Memory B cell (primary cell): ENCODE results near the gene GSTM5.
"Not testable (repeated sequence)": the region's sequence is repeated elsewhere in the genome, so short reads cannot be mapped to it uniquely, and the experiment has no call there.

Experiments used
- ATAC-seq: fragments of 150-1000 bp; cut with Tn5 transposase; 2 replicates; pipeline ENCODE4 v1.10.0; 2021; ENCODE audit warnings: low read depth, mild to moderate bottlenecking, moderate library complexity
- DNase-seq, 2 donors: peaks; one replicate each; pipeline ENCODE4 v3.0.0; 2022; ENCODE audit warnings: low spot score in 2 of 2
- H3K27ac Mint-ChIP-seq: one replicate; pipeline ENCODE4 v1.8.0; 2022; ENCODE audit warnings: mild to moderate bottlenecking, moderate library complexity, mixed read lengths
- H3K27me3 Mint-ChIP-seq: one replicate; pipeline ENCODE4 v1.8.0; 2022; ENCODE audit warnings: mixed read lengths
- H3K36me3 Mint-ChIP-seq: one replicate; pipeline ENCODE4 v1.8.0; 2022; ENCODE audit warnings: mild to moderate bottlenecking, mixed read lengths
- H3K4me1 Mint-ChIP-seq: one replicate; pipeline ENCODE4 v1.8.0; 2022; ENCODE audit warnings: mixed read lengths
- H3K4me3 Mint-ChIP-seq: one replicate; pipeline ENCODE4 v1.8.0; 2022; ENCODE audit warnings: mild to moderate bottlenecking, moderate library complexity, mixed read lengths
- H3K9me3 Mint-ChIP-seq: one replicate; pipeline ENCODE4 v1.8.0; 2022; ENCODE audit warnings: mixed read lengths

The GSTM5 gene

GRCh38 chr1:109685890-109686289 lies 26.2 kb upstream of the GSTM5 start:
- not testable (repeated sequence) for H3K27ac Mint-ChIP-seq, DNase-seq, H3K36me3 Mint-ChIP-seq, H3K4me1 Mint-ChIP-seq, ATAC-seq, H3K4me3 Mint-ChIP-seq, H3K9me3 Mint-ChIP-seq, H3K27me3 Mint-ChIP-seq

GRCh38 chr1:109687109-109687508 lies 24.9 kb upstream of the GSTM5 start:
- H3K9me3 Mint-ChIP-seq, H3K27me3 Mint-ChIP-seq, H3K4me1 Mint-ChIP-seq, DNase-seq, ATAC-seq, H3K36me3 Mint-ChIP-seq: not testable (repeated sequence)
- Mint-ChIP-seq H3K27ac (peak overlapping the region; percentile 45), H3K4me3 (peak overlapping the region; percentile 92)

- Mint-ChIP-seq H3K4me3 (peak within 1 kb of the TSS; percentile 92), H3K4me1 (no peaks in the 10 kb centered on the region), H3K36me3 (peaks cover 5% of the 10 kb centered on the region), H3K9me3 (no peaks in the 10 kb centered on the region), H3K27ac (peak within 1 kb of the TSS; percentile 45), H3K27me3 (no peaks in the 10 kb centered on the region)
- ATAC-seq = peak; percentile 98
- DNase-seq = peak; percentile 52 to 59
Measured at GRCh38 chr1:109687641-109688499, 24.2 kb upstream of the GSTM5 start, which contains the start of gene GSTM1. Gene GSTM1, plus strand, starts transcription at chr1:109687817. Its CDS starts 57 bp downstream, at chr1:109687874.

- Mint-ChIP-seq H3K4me1 (no peaks in the 10 kb centered on the region), H3K27me3 (no peaks in the 10 kb centered on the region), H3K36me3 (peaks cover 5% of the 10 kb centered on the region), H3K9me3 (no peaks in the 10 kb centered on the region), H3K27ac (no peak overlapping the region), H3K4me3 (no peak overlapping the region)
- ATAC-seq = no peak
- DNase-seq = no peak
Measured at GRCh38 chr1:109689844-109690405, 22.1 kb upstream of the GSTM5 start.

GRCh38 chr1:109691759-109692158 lies 20.3 kb upstream of the GSTM5 start:
- no peaks in the 10 kb centered on the region for H3K9me3 Mint-ChIP-seq

GRCh38 chr1:109694400-109694799 lies 17.7 kb upstream of the GSTM5 start:
- H3K27me3 Mint-ChIP-seq, ATAC-seq, H3K9me3 Mint-ChIP-seq, H3K36me3 Mint-ChIP-seq, DNase-seq, H3K27ac Mint-ChIP-seq, H3K4me3 Mint-ChIP-seq, H3K4me1 Mint-ChIP-seq: not testable (repeated sequence)

More at GRCh38 chr1:109691759-109692158, 20.3 kb upstream of the GSTM5 start:
- no peaks in the 10 kb centered on the region for H3K4me1 Mint-ChIP-seq
- H3K27me3 Mint-ChIP-seq = no peaks in the 10 kb centered on the region
- DNase-seq (no peak), ATAC-seq (no peak)
- H3K4me3 Mint-ChIP-seq = no peak overlapping the region
- H3K36me3 Mint-ChIP-seq = peaks cover 7% of the 10 kb centered on the region
- H3K27ac Mint-ChIP-seq = no peak overlapping the region

GRCh38 chr1:109695138-109695537 lies 16.9 kb upstream of the GSTM5 start:
- not testable (repeated sequence) for H3K4me3 Mint-ChIP-seq, H3K9me3 Mint-ChIP-seq, H3K4me1 Mint-ChIP-seq, DNase-seq, H3K27me3 Mint-ChIP-seq, ATAC-seq, H3K27ac Mint-ChIP-seq, H3K36me3 Mint-ChIP-seq

- DNase-seq (no peak), ATAC-seq (no peak)
- no peaks in the 10 kb centered on the region for H3K27me3 Mint-ChIP-seq
- H3K36me3 Mint-ChIP-seq = peaks cover 3% of the 10 kb centered on the region
- H3K4me3 Mint-ChIP-seq = no peak overlapping the region
- H3K27ac Mint-ChIP-seq = no peak overlapping the region
- H3K9me3 Mint-ChIP-seq = no peaks in the 10 kb centered on the region
- H3K4me1 Mint-ChIP-seq = no peaks in the 10 kb centered on the region
Measured at GRCh38 chr1:109697066-109697465, 15.0 kb upstream of the GSTM5 start.

- H3K4me3 Mint-ChIP-seq, H3K27me3 Mint-ChIP-seq, DNase-seq, H3K27ac Mint-ChIP-seq, H3K4me1 Mint-ChIP-seq, H3K36me3 Mint-ChIP-seq, H3K9me3 Mint-ChIP-seq, ATAC-seq: not testable (repeated sequence)
Measured at GRCh38 chr1:109697861-109698260, 14.2 kb upstream of the GSTM5 start.

- not testable (repeated sequence) for H3K27me3 Mint-ChIP-seq, DNase-seq, ATAC-seq, H3K27ac Mint-ChIP-seq, H3K4me3 Mint-ChIP-seq, H3K9me3 Mint-ChIP-seq, H3K4me1 Mint-ChIP-seq
- H3K36me3 Mint-ChIP-seq = peaks cover 22% of the 10 kb centered on the region
Measured at GRCh38 chr1:109702940-109703339, 9.1 kb upstream of the GSTM5 start.

- Mint-ChIP-seq H3K4me1 (no peaks in the 10 kb centered on the region), H3K4me3 (no peak overlapping the region), H3K36me3 (peaks cover 27% of the 10 kb centered on the region), H3K27me3 (peaks cover 5% of the 10 kb centered on the region), H3K9me3 (peaks cover 14% of the 10 kb centered on the region), H3K27ac (no peak overlapping the region)
- ATAC-seq (no peak), DNase-seq (no peak)
Measured at GRCh38 chr1:109704173-109704572, 7.9 kb upstream of the GSTM5 start.

- peaks cover 28% of the 10 kb centered on the region for H3K36me3 Mint-ChIP-seq
- no peak overlapping the region for H3K27ac Mint-ChIP-seq
- H3K4me1 Mint-ChIP-seq = no peaks in the 10 kb centered on the region
- no peak for ATAC-seq
- no peak overlapping the region for H3K4me3 Mint-ChIP-seq
- DNase-seq = no peak
- peaks cover 5% of the 10 kb centered on the region for H3K27me3 Mint-ChIP-seq
- H3K9me3 Mint-ChIP-seq = peaks cover 18% of the 10 kb centered on the region
Measured at GRCh38 chr1:109705411-109705810, 6.6 kb upstream of the GSTM5 start.

- not testable (repeated sequence) for ATAC-seq, H3K4me1 Mint-ChIP-seq, H3K27me3 Mint-ChIP-seq, H3K4me3 Mint-ChIP-seq, DNase-seq, H3K27ac Mint-ChIP-seq
- peaks cover 19% of the 10 kb centered on the region for H3K36me3 Mint-ChIP-seq
- peaks cover 18% of the 10 kb centered on the region for H3K9me3 Mint-ChIP-seq
Measured at GRCh38 chr1:109708949-109709348, 3.1 kb upstream of the GSTM5 start.

- not testable (repeated sequence) for DNase-seq, H3K27ac Mint-ChIP-seq
Measured at GRCh38 chr1:109709822-109710221, 2.2 kb upstream of the GSTM5 start.

More at GRCh38 chr1:109709822-109710221, 2.2 kb upstream of the GSTM5 start:
- not testable (repeated sequence) for ATAC-seq, H3K27me3 Mint-ChIP-seq, H3K4me1 Mint-ChIP-seq, H3K4me3 Mint-ChIP-seq
- peaks cover 13% of the 10 kb centered on the region for H3K9me3 Mint-ChIP-seq
- H3K36me3 Mint-ChIP-seq = peaks cover 11% of the 10 kb centered on the region
